CD4-positive, CD25-positive, alpha-beta regulatory T cell (primary cell): Measurements from ENCODE around the gene ADD2. TPM values are rescaled to one million over a fixed set of nuclear protein-coding genes. Genes with fewer than 3 reads are reported as not detected.
"Not testable (repeated sequence)": the region's sequence is repeated elsewhere in the genome, so short reads cannot be mapped to it uniquely, and the experiment has no call there.

Experiments
- ATAC-seq, 2 donors: fragments of 150-1000 bp; cut with Tn5 transposase; one replicate each; pipeline ENCODE4 v1.10.0; 2021; ENCODE audit warnings: low read depth in 2 of 2, moderate number of reproducible peaks in 2 of 2, moderate library complexity in 1 of 2
- DNase-seq, 3 donors: peaks; one replicate each; pipeline versions ENCODE4 v3.0.0 to v3.0.0-alpha.2; 2012 to 2022; ENCODE audit warnings: mixed read lengths in 1 of 3
- H3K27ac ChIP-seq: one replicate; pipeline ENCODE4 v1.7.0; 2013; ENCODE audit warnings: mild to moderate bottlenecking, low read length; ENCODE audit not compliant: insufficient read depth, poor library complexity, severe bottlenecking
- H3K27me3 ChIP-seq: one replicate; pipeline ENCODE4 v1.7.0; 2013; ENCODE audit warnings: low read length; ENCODE audit not compliant: control insufficient read depth, insufficient read depth
- H3K36me3 ChIP-seq: one replicate; pipeline ENCODE4 v1.7.0; 2013; ENCODE audit warnings: mild to moderate bottlenecking, low read length, moderate library complexity; ENCODE audit not compliant: control insufficient read depth, insufficient read depth
- H3K4me1 ChIP-seq: 2 replicates; pipeline ENCODE4 v1.7.0; 2013; ENCODE audit warnings: mild to moderate bottlenecking, low read length; ENCODE audit not compliant: insufficient read depth, control insufficient read depth, poor library complexity, severe bottlenecking
- H3K4me3 ChIP-seq: one replicate; pipeline ENCODE4 v1.7.0; 2013; ENCODE audit warnings: low read depth, mild to moderate bottlenecking, low read length, moderate library complexity
- H3K9me3 ChIP-seq, 2 experiments: 1 replicate in 1 of 2; 2 replicates in 1 of 2; pipeline ENCODE4 v1.7.0; 2013; ENCODE audit warnings: low read length in 2 of 2, mild to moderate bottlenecking in 1 of 2, moderate library complexity in 1 of 2; ENCODE audit not compliant: control insufficient read depth in 2 of 2
- H3K27ac Mint-ChIP-seq, 3 donors: one replicate each; pipeline ENCODE4 v1.8.0; 2020 to 2022; ENCODE audit warnings: mild to moderate bottlenecking in 3 of 3, mixed read lengths in 3 of 3, moderate library complexity in 2 of 3
- H3K27me3 Mint-ChIP-seq: one replicate; pipeline ENCODE4 v1.8.0; 2022; ENCODE audit warnings: mild to moderate bottlenecking, mixed read lengths
- H3K36me3 Mint-ChIP-seq: one replicate; pipeline ENCODE4 v1.8.0; 2020; ENCODE audit warnings: mixed read lengths
- H3K4me1 Mint-ChIP-seq, 4 donors: one replicate each; pipeline ENCODE4 v1.8.0; 2020 to 2022; ENCODE audit warnings: mixed read lengths in 4 of 4, mild to moderate bottlenecking in 1 of 4
- H3K4me3 Mint-ChIP-seq, 4 donors: one replicate each; pipeline ENCODE4 v1.8.0; 2020 to 2022; ENCODE audit warnings: mild to moderate bottlenecking in 4 of 4, mixed read lengths in 4 of 4, moderate library complexity in 3 of 4
- H3K9me3 Mint-ChIP-seq, 7 donors: one replicate each; pipeline ENCODE4 v1.8.0; 2020 to 2022; ENCODE audit warnings: mixed read lengths in 7 of 7, mild to moderate bottlenecking in 3 of 7, moderate library complexity in 2 of 7
- polyA plus RNA-seq, 4 donors: library from polyadenylated mRNA; unstranded; fragments of 300-500 nt; fragmentation: Illumina TruSeq; gene quantifications; one replicate each; pipeline ENCODE4 v1.2.3, GENCODE V29; 2021
- total RNA-seq: library from RNA; stranded (reverse); gene quantifications from one replicate; pipeline ENCODE4 v1.2.3, GENCODE V29; 2022

The ADD2 gene
- total and polyA plus RNA-seq, 5 donors from 2014 or later: 0.02 to 0.67 TPM; not detected in 3

- no peak overlapping the region for H3K4me3 Mint-ChIP-seq
- Histone ChIP-seq H3K4me1 (no peaks in the 10 kb centered on the region), H3K27me3 (no peaks in the 10 kb centered on the region), H3K36me3 (no peaks in the 10 kb centered on the region), H3K27ac (no peak overlapping the region), H3K4me3 (no peak overlapping the region), H3K9me3 (no peaks in the 10 kb centered on the region)
- H3K27ac Mint-ChIP-seq: no peak overlapping the region
- H3K9me3 Mint-ChIP-seq: peaks cover 0 to 2% (median 0%) of the 10 kb centered on the region in 7 donors
- no peaks in the 10 kb centered on the region for H3K36me3 Mint-ChIP-seq
- ATAC-seq: no peak
- no peaks in the 10 kb centered on the region for H3K4me1 Mint-ChIP-seq
- DNase-seq: no peak
- peaks cover 10% of the 10 kb centered on the region for H3K27me3 Mint-ChIP-seq
Measured at GRCh38 chr2:70806013-70806412, 38.0 kb upstream of the ADD2 start.

DNA sequence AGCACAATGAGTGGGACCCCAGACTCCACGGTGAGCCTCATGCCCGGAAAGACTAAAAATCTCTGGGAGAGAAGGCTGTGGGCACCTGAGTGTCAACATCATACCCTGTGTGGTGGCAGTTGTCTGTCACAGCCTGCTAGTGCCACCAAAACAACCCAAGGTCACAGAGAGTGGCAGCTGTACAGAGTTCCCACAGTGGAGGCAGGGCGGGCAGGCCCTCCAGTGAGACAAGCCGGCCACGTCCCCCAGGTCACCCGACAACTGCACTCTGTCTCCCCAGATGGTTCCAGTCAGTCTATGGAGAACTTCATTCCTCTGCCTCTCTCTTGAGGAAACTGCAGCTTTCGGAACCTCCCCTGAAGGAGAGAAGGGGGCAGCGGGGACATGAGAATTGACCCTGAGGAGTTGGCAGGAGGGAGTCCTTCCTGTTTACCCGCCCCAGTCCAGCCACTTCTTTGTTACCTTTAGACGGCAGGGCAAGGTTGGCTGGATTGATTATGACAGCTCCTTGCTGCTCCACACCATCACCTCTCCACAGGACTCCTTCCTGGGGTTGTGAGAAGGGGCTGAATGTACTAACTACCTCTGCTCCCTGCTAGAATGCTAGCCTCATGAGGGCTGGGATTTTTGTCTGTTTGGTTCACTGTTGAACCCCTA lies 33.7 kb upstream of the ADD2 start:
- H3K4me3 Mint-ChIP-seq: no peak overlapping the region
- H3K27me3 ChIP-seq: no peaks in the 10 kb centered on the region
- H3K27ac ChIP-seq: no peak overlapping the region
- H3K27me3 Mint-ChIP-seq: peaks cover 19% of the 10 kb centered on the region
- no peaks in the 10 kb centered on the region for H3K4me1 Mint-ChIP-seq
- ATAC-seq: no peak
- H3K4me3 ChIP-seq: no peak overlapping the region
- H3K4me1 ChIP-seq: no peaks in the 10 kb centered on the region
- H3K9me3 Mint-ChIP-seq: peaks cover 0 to 4% (median 0%) of the 10 kb centered on the region in 7 donors
- H3K27ac Mint-ChIP-seq: no peak overlapping the region
- H3K9me3 ChIP-seq: no peaks in the 10 kb centered on the region
- H3K36me3 ChIP-seq: no peaks in the 10 kb centered on the region
- no peak for DNase-seq
- no peaks in the 10 kb centered on the region for H3K36me3 Mint-ChIP-seq

- DNase-seq (no peak), ATAC-seq (no peak)
- no peak overlapping the region for H3K4me3 Mint-ChIP-seq
- Histone ChIP-seq H3K36me3 (no peaks in the 10 kb centered on the region), H3K27me3 (peaks cover 2% of the 10 kb centered on the region), H3K9me3 (no peaks in the 10 kb centered on the region), H3K4me3 (no peak overlapping the region), H3K4me1 (no peaks in the 10 kb centered on the region), H3K27ac (no peak overlapping the region)
- H3K9me3 Mint-ChIP-seq: peaks cover 0 to 4% (median 0%) of the 10 kb centered on the region in 7 donors
- no peaks in the 10 kb centered on the region for H3K4me1 Mint-ChIP-seq
- H3K27me3 Mint-ChIP-seq: peaks cover 23% of the 10 kb centered on the region
- H3K36me3 Mint-ChIP-seq: no peaks in the 10 kb centered on the region
- H3K27ac Mint-ChIP-seq: no peak overlapping the region
Measured at GRCh38 chr2:70799706-70800105, 31.7 kb upstream of the ADD2 start.

DNA sequence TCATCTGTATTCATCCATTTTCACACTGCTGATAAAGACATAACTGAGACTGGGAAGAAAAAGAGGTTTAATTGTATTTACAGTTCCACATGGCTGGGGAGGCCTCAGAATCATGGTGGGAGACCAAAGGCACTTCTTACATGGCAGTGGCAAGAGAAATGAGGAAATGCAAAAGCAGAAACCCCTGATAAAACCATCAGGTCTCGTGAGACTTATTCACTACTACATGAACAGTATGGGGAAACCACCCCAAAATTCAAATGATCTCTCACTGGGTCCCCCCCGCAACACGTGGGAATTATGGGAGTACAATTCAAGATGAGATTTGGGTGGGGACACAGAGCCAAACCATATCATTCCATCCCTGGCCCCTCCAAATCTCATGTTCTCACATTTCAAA lies 30.0 kb upstream of the ADD2 start:
- not testable (repeated sequence) for H3K4me1 ChIP-seq, H3K4me3 Mint-ChIP-seq, H3K36me3 ChIP-seq, H3K9me3 ChIP-seq, H3K4me1 Mint-ChIP-seq, H3K27ac ChIP-seq, H3K4me3 ChIP-seq, H3K27ac Mint-ChIP-seq, H3K36me3 Mint-ChIP-seq, ATAC-seq, H3K9me3 Mint-ChIP-seq, DNase-seq
- peaks cover 11% of the 10 kb centered on the region for H3K27me3 ChIP-seq
- H3K27me3 Mint-ChIP-seq: peaks cover 29% of the 10 kb centered on the region

DNA sequence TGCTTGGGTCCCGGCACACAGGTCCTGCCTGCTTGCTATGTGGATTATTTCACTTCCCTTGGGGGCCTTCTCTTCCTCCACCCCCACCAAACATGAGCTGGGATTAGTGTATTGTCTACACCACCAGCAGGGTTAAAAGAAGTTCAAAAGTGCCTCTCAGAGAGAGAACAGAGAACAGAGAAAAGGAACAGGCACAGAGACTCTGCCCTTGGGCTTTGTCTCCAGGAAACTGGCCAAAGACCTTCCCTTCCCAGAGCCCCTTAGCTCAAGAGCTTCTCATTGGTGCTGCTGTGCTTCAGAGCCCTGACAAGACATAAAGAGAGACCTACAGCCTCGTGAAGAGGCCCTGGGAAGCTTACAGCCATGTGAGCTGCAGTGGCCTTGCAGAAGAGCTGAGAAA lies 29.5 kb upstream of the ADD2 start:
- no peaks in the 10 kb centered on the region for H3K36me3 ChIP-seq
- H3K27ac Mint-ChIP-seq: no peak overlapping the region
- no peak for DNase-seq
- H3K27me3 Mint-ChIP-seq: peaks cover 33% of the 10 kb centered on the region
- no peaks in the 10 kb centered on the region for H3K36me3 Mint-ChIP-seq
- H3K4me3 ChIP-seq: no peak overlapping the region
- no peaks in the 10 kb centered on the region for H3K9me3 ChIP-seq
- H3K4me1 ChIP-seq: no peaks in the 10 kb centered on the region
- peaks cover 0 to 4% (median 0%) of the 10 kb centered on the region in 7 donors for H3K9me3 Mint-ChIP-seq
- no peaks in the 10 kb centered on the region for H3K4me1 Mint-ChIP-seq
- H3K27ac ChIP-seq: no peak overlapping the region
- H3K4me3 Mint-ChIP-seq: no peak overlapping the region
- ATAC-seq: no peak
- peaks cover 11% of the 10 kb centered on the region for H3K27me3 ChIP-seq

DNA sequence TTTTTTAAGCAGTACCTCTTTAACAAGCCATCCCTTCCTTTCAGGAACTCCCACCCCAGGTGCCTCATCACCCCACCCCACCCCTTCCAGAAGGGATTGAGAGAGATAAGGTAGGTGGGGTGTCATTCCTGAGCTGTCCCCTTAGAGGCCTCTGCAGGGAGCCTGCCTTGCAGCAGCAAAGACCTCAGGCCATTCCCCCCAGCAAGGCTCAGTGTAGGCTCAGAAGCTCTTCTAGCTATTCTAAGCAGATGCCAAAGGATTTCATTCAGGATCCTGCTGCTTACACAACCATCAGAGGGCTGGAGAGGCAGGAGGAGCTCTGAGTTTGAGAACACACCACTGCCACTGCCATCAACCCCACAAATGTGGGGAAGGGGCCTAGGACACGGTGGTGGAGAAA lies 28.3 kb upstream of the ADD2 start:
- Histone ChIP-seq H3K36me3 (no peaks in the 10 kb centered on the region), H3K4me1 (no peaks in the 10 kb centered on the region), H3K27ac (no peak overlapping the region), H3K9me3 (no peaks in the 10 kb centered on the region), H3K4me3 (no peak overlapping the region), H3K27me3 (peaks cover 18% of the 10 kb centered on the region)
- DNase-seq (no peak), ATAC-seq (no peak)
- Mint-ChIP-seq H3K36me3 (no peaks in the 10 kb centered on the region), H3K27ac (no peak overlapping the region), H3K9me3 (peaks cover 0 to 4% (median 0%) of the 10 kb centered on the region in 7 donors), H3K4me3 (no peak overlapping the region), H3K4me1 (peaks cover 0 to 5% (median 0%) of the 10 kb centered on the region in 4 donors), H3K27me3 (peaks cover 41% of the 10 kb centered on the region)

GRCh38 chr2:70795164-70795995 lies 27.4 kb upstream of the ADD2 start:
- Histone ChIP-seq H3K27me3 (peaks cover 20% of the 10 kb centered on the region), H3K9me3 (no peaks in the 10 kb centered on the region), H3K36me3 (no peaks in the 10 kb centered on the region), H3K4me3 (no peak overlapping the region), H3K27ac (no peak overlapping the region), H3K4me1 (peaks cover 1% of the 10 kb centered on the region)
- peaks cover 41% of the 10 kb centered on the region for H3K27me3 Mint-ChIP-seq
- no peak overlapping the region for H3K4me3 Mint-ChIP-seq
- DNase-seq (no peak), ATAC-seq (no peak)
- peaks cover 0 to 4% (median 0%) of the 10 kb centered on the region in 7 donors for H3K9me3 Mint-ChIP-seq
- no peaks in the 10 kb centered on the region for H3K36me3 Mint-ChIP-seq
- H3K4me1 Mint-ChIP-seq: peaks cover 0 to 9% (median 3%) of the 10 kb centered on the region in 4 donors
- no peak overlapping the region for H3K27ac Mint-ChIP-seq
